Pancreas (tissue), 10 donors: ENCODE measurements around the gene CIC. TPM values are rescaled to one million over a fixed set of nuclear protein-coding genes. Genes with fewer than 3 reads are reported as not detected.

Source experiments
- ATAC-seq, 4 donors: fragments of 200-7000 bp; cut with Tn5 transposase; one replicate each; pipeline versions ENCODE4 v1.8.0 to v1.9.1; 2020; ENCODE audit warnings: mild to moderate bottlenecking in 4 of 4, moderate library complexity in 4 of 4
- DNase-seq, 6 donors: peaks; one replicate each; pipeline ENCODE4 v3.0.0-alpha.2; 2020
- FAIRE-seq: peaks from 2 replicates; lab custom pipeline; 2012; peaks lifted over from hg19 to GRCh38; lab: Jason Lieb, UNC
- H3K27ac ChIP-seq, 4 donors: fragments of 200-600 bp; sonication (generic); 1 replicate in 3 of 4; 2 replicates in 1 of 4; pipeline versions ENCODE4 v1.5.0 to v1.8.0; 2020
- H3K27me3 ChIP-seq, 4 donors: fragments of 200-600 bp; one replicate each; pipeline ENCODE4 v1.8.0; 2021
- H3K36me3 ChIP-seq, 3 donors: fragments of 200-600 bp; sonication (generic) in 1 of 3; one replicate each; pipeline versions ENCODE4 v1.5.0 to v1.8.0; 2020 to 2021
- H3K4me1 ChIP-seq, 3 donors: fragments of 200-600 bp; one replicate each; pipeline ENCODE4 v1.8.0; 2021
- H3K4me3 ChIP-seq, 4 donors: fragments of 200-600 bp; sonication (generic) in 2 of 4; one replicate each; pipeline versions ENCODE4 v1.5.0 to v1.8.0; 2020 to 2021
- H3K9me3 ChIP-seq, 4 donors: fragments of 200-600 bp; one replicate each; pipeline ENCODE4 v1.8.0; 2021
- CTCF ChIP-seq, 4 donors: fragments of 200-600 bp; sonication (generic) in 3 of 4; IDR thresholded peaks; one replicate each; pipeline versions ENCODE4 v1.5.0 to v1.8.0; 2021; ENCODE audit warnings: antibody characterized with exemption in 4 of 4
- WGBS, 2 donors: extraction: QIAGEN DNeasy Blood & Tissue Kit; methylation state at CpG; one replicate each; pipeline ENCODE4 v1.1.7; 2013; 5-methylcytosine and 5-hydroxymethylcytosine counted together
- intact Hi-C, 3 donors: fragments of 100-400 bp; cut with DNase I; formaldehyde crosslinking; loops; one replicate each; pipeline versions ENCODE4 v1.11.1 to v1.14.2; 2022
- polyA plus RNA-seq, 2 donors: library from polyadenylated mRNA; stranded (reverse); fragments of 200-250 nt; gene quantifications; one replicate each; pipeline ENCODE4 v1.2.3, GENCODE V29; 2013
- total RNA-seq, 6 donors: library from RNA; stranded (reverse); fragmentation: NEBNext Ultra II Directional in 4 of 6; extraction: Animal tissue kit (Norgen Biotek cat#: 25700) in 4 of 6; gene quantifications; one replicate each; pipeline versions ENCODE4 v1.2.1 to v1.2.4, GENCODE V29; 2021 to 2023
- donor health status: healthy with polysubstance abuse.
- donor health status: DM: no; HTN: no; CAD: no; lungs with moderate emphysema.
- donor health status: DM: no; HTN: no; CAD: no.
- donor health status: control.
- donor health status: control.
- donor health status: Bipolar disorder and iron deficiency.
- donor health status: DM: yes; HTN: yes; CAD: no.
- donor health status: DM: no; HTN: no; CAD: no.
- donor health status: DM: no; HTN: no; CAD: no.
- donor health status: DM: yes; HTN: yes; CAD: no.

CIC gene
- total and polyA plus RNA-seq, 8 donors = 27.7 to 65.0 (median 33.4) TPM

DNA sequence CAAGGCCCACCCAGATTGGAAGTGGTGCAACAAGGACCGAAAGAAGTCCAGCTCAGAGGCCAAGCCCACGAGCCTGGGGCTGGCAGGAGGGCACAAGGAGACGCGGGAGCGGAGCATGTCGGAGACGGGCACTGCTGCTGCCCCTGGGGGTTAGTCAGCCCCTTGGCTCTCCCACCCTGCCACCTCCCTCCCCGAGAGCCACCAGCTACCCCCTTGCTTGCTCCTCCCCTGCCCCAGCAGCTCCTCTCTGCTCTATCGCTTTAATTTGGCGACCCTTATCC lies 18.7 kb downstream of the CIC start:
- peaks cover 5 to 54% (median 36%) of the 10 kb centered on the region in 3 donors for H3K36me3 ChIP-seq
- no peak overlapping the region for H3K4me3 ChIP-seq
- TF ChIP-seq CTCF (IDR thresholded peaks at IDR 0.05) = no peak
- intact Hi-C loops = no loop called here
- no peak overlapping the region for H3K27ac ChIP-seq
- no peak for DNase-seq
- H3K9me3 ChIP-seq = no peaks in the 10 kb centered on the region
- ATAC-seq = no peak
- WGBS, 2 donors = 93 to 96% methylated on average over 10 of the region's 10 CpGs
- no peak for FAIRE-seq
- H3K4me1 ChIP-seq = peaks cover 0 to 13% (median 13%) of the 10 kb centered on the region in 3 donors
- H3K27me3 ChIP-seq = no peaks in the 10 kb centered on the region

- Histone ChIP-seq H3K9me3 (no peaks in the 10 kb centered on the region), H3K27me3 (no peaks in the 10 kb centered on the region), H3K27ac (no peak overlapping the region), H3K36me3 (peaks cover 5 to 54% (median 41%) of the 10 kb centered on the region in 3 donors), H3K4me1 (peaks cover 0 to 13% (median 10%) of the 10 kb centered on the region in 3 donors), H3K4me3 (no peak overlapping the region)
- intact Hi-C loops = no loop called here
- 94 to 95% methylated on average over 4 of the region's 4 CpGs for WGBS, 2 donors
- no peak for ATAC-seq
- no peak for TF ChIP-seq CTCF (IDR thresholded peaks at IDR 0.05)
- no peak for FAIRE-seq
- no peak for DNase-seq
These were observed 19.3 kb downstream of the CIC start for GRCh38 chr19:42288387-42288786.

DNA sequence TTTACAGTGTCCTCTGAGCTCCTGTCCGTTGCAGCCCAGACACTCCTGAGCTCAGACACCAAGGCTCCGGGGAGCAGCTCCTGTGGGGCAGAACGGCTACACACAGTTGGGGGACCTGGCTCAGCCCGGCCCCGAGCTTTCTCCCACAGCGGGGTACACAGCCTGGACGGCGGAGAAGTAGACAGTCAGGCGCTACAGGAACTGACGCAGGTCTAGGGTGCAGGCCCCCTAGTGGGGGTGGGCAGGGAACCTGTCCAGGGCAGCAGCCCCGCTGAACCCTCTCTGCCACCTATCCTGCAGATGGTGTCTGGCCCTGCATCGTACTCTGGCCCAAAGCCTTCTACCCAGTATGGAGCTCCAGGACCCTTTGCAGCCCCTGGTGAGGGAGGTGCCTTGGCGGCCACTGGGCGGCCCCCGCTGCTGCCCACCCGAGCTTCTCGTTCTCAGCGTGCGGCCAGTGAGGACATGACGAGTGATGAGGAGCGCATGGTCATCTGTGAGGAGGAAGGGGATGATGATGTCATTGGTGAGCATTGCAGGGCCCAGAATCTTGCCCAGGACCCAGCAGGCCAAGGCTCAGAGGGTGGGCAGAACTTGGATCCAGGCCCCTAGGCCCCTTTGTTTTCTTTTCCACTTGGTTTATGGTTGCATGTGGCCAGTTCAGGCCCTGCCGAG lies 20.0 kb downstream of the CIC start:
- ATAC-seq = no peak
- no peak for FAIRE-seq
- peaks cover 5 to 54% (median 41%) of the 10 kb centered on the region in 3 donors for H3K36me3 ChIP-seq
- DNase-seq = no peak
- no peak overlapping the region for H3K4me3 ChIP-seq
- no peak overlapping the region for H3K27ac ChIP-seq
- peaks cover 0 to 13% (median 10%) of the 10 kb centered on the region in 3 donors for H3K4me1 ChIP-seq
- no peaks in the 10 kb centered on the region for H3K27me3 ChIP-seq
- no peak for TF ChIP-seq CTCF (IDR thresholded peaks at IDR 0.05)
- 91 to 93% methylated on average over 22 of the region's 22 CpGs for WGBS, 2 donors
- no peaks in the 10 kb centered on the region for H3K9me3 ChIP-seq
- intact Hi-C loops = no loop called here

GRCh38 chr19:42289556-42290041 lies 20.5 kb downstream of the CIC start:
- no peaks in the 10 kb centered on the region for H3K9me3 ChIP-seq
- H3K27ac ChIP-seq = no peak overlapping the region
- H3K36me3 ChIP-seq = peaks cover 5 to 54% (median 41%) of the 10 kb centered on the region in 3 donors
- DNase-seq (no peak), FAIRE-seq (no peak), ATAC-seq (no peak)
- 91 to 93% methylated on average over 8 of the region's 8 CpGs for WGBS, 2 donors
- no peak for TF ChIP-seq CTCF (IDR thresholded peaks at IDR 0.05)
- intact Hi-C loops = loop anchor here in 1 of 3 donors (10.0 kb wide), 2 partner anchors 45 to 155 kb away; partner anchors contain the start of genes GSK3A and POU2F2
- no peak overlapping the region for H3K4me3 ChIP-seq
- no peaks in the 10 kb centered on the region for H3K27me3 ChIP-seq
- H3K4me1 ChIP-seq = peaks cover 0 to 13% (median 10%) of the 10 kb centered on the region in 3 donors

GRCh38 chr19:42290136-42290522 lies 21.1 kb downstream of the CIC start:
- H3K4me3 ChIP-seq = no peak overlapping the region
- 90% methylated on average over 12 to 13 of the region's 13 CpGs for WGBS, 2 donors
- intact Hi-C loops = loop anchor here in 1 of 3 donors (10.0 kb wide), 2 partner anchors 45 to 155 kb away; partner anchors contain the start of genes GSK3A and POU2F2
- TF ChIP-seq CTCF (IDR thresholded peaks at IDR 0.05) = no peak
- ATAC-seq (no peak), FAIRE-seq (no peak), DNase-seq (no peak)
- peaks cover 0 to 9% (median 9%) of the 10 kb centered on the region in 3 donors for H3K4me1 ChIP-seq
- H3K27ac ChIP-seq = no peak overlapping the region
- no peaks in the 10 kb centered on the region for H3K27me3 ChIP-seq
- H3K9me3 ChIP-seq = no peaks in the 10 kb centered on the region
- peaks cover 5 to 54% (median 41%) of the 10 kb centered on the region in 3 donors for H3K36me3 ChIP-seq
